HG03060 (cell line): ENCODE results near the gene COX18.

ENCODE experiments used
- ATAC-seq: cut with Tn5 transposase; IDR thresholded peaks from one replicate; pipeline ENCODE4 v1.9.1; 2021; ENCODE audit warnings: low read depth, moderate number of reproducible peaks; ENCODE audit not compliant: unreplicated experiment

Gene COX18

GRCh38 chr4:73053974-73054480, 15.5 kb downstream of the COX18 start:
- ATAC-seq: no peak

- ATAC-seq: no peak
Observed at GRCh38 chr4:73053076-73053475, 16.4 kb downstream of the COX18 start.

- ATAC-seq: no peak
Observed at GRCh38 chr4:73051625-73052024, 17.9 kb downstream of the COX18 start.

- ATAC-seq: no peak
Observed at GRCh38 chr4:73045879-73046278, 23.6 kb downstream of the COX18 start.

- no peak for ATAC-seq
Observed at GRCh38 chr4:73037057-73037456, 32.5 kb downstream of the COX18 start.

GRCh38 chr4:73036123-73036522, 33.4 kb downstream of the COX18 start:
- no peak for ATAC-seq

GRCh38 chr4:73034896-73035295, 34.6 kb downstream of the COX18 start:
- no peak for ATAC-seq

- ATAC-seq: no peak
Observed at GRCh38 chr4:73028621-73029020, 40.9 kb downstream of the COX18 start.

GRCh38 chr4:73021634-73022033, 47.9 kb downstream of the COX18 start:
- peak; percentile 63 for ATAC-seq

- ATAC-seq: no peak
Observed at GRCh38 chr4:73019462-73020047, 50.0 kb downstream of the COX18 start.

GRCh38 chr4:73018595-73018994, 50.9 kb downstream of the COX18 start:
- no peak for ATAC-seq

- ATAC-seq: no peak
Observed at GRCh38 chr4:73013310-73013709, 56.2 kb downstream of the COX18 start.

- no peak for ATAC-seq
Observed at GRCh38 chr4:73012673-73013072, 56.8 kb downstream of the COX18 start.

GRCh38 chr4:73011629-73011985, 57.9 kb downstream of the COX18 start:
- no peak for ATAC-seq

GRCh38 chr4:73010789-73011628, 58.5 kb downstream of the COX18 start:
- ATAC-seq: no peak

GRCh38 chr4:73007526-73008100, 61.9 kb downstream of the COX18 start:
- ATAC-seq: no peak

- peak; percentile 68 for ATAC-seq
Observed at GRCh38 chr4:73006286-73006990, 63.1 kb downstream of the COX18 start.

- ATAC-seq: no peak
Observed at GRCh38 chr4:73005514-73005913, 64.0 kb downstream of the COX18 start.
